Measurements from ENCODE around the gene MKNK1. TPM values are rescaled to one million over a fixed set of nuclear protein-coding genes. Genes with fewer than 3 reads are reported as not detected.

Gene MKNK1
- polyA plus RNA-seq, 1 donor, result 30.3 TPM

GRCh38 chr1:46523496-46524353 lies 80.3 kb downstream of the MKNK1 start:
- no peak for DNase-seq (ENCODE audit: low read depth)

- no peak for DNase-seq (ENCODE audit: low read depth)
Measured at GRCh38 chr1:46522969-46523320, 81.1 kb downstream of the MKNK1 start.

- no peak for DNase-seq (ENCODE audit: low read depth)
Measured at GRCh38 chr1:46522184-46522968, 81.7 kb downstream of the MKNK1 start.

GRCh38 chr1:46521414-46521813 lies 82.7 kb downstream of the MKNK1 start:
- no peak for DNase-seq (ENCODE audit: low read depth)

- no peak for DNase-seq (ENCODE audit: low read depth)
Measured at GRCh38 chr1:46520063-46520911, 83.8 kb downstream of the MKNK1 start.

GRCh38 chr1:46519209-46519608 lies 84.9 kb downstream of the MKNK1 start:
- DNase-seq (ENCODE audit: low read depth), result no peak

- DNase-seq (ENCODE audit: low read depth), result no peak
Measured at GRCh38 chr1:46517932-46518498, 86.1 kb downstream of the MKNK1 start.

GRCh38 chr1:46517010-46517600 lies 87.0 kb downstream of the MKNK1 start:
- no peak for DNase-seq (ENCODE audit: low read depth)

- no peak for DNase-seq (ENCODE audit: low read depth)
Measured at GRCh38 chr1:46516200-46516950, 87.7 kb downstream of the MKNK1 start.

GRCh38 chr1:46515576-46515975 lies 88.5 kb downstream of the MKNK1 start:
- no peak for DNase-seq (ENCODE audit: low read depth)

- no peak for DNase-seq (ENCODE audit: low read depth)
Measured at GRCh38 chr1:46513536-46513935, 90.5 kb downstream of the MKNK1 start.

GRCh38 chr1:46512792-46513190 lies 91.3 kb downstream of the MKNK1 start:
- DNase-seq (ENCODE audit: low read depth), result no peak

GRCh38 chr1:46512135-46512791 lies 91.8 kb downstream of the MKNK1 start:
- DNase-seq (ENCODE audit: low read depth), result no peak

GRCh38 chr1:46510998-46511365 lies 93.1 kb downstream of the MKNK1 start:
- DNase-seq (ENCODE audit: low read depth), result no peak

- DNase-seq (ENCODE audit: low read depth), result no peak
Measured at GRCh38 chr1:46510341-46510997, 93.6 kb downstream of the MKNK1 start.

GRCh38 chr1:46508757-46509156 lies 95.3 kb downstream of the MKNK1 start:
- no peak for DNase-seq (ENCODE audit: low read depth)
